WERI-Rb-1 (cell line): ENCODE results near the gene TENM3.

Experiments
- DNase-seq: peaks from one replicate; pipeline ENCODE4 v3.0.0-alpha.2; 2020
- H3K27ac ChIP-seq: fragments of 250-450 bp; sonication (Bioruptor Pico); 2 replicates; pipeline ENCODE4 v1.5.1; 2020; ENCODE audit warnings: mild to moderate bottlenecking, moderate library complexity
- H3K27me3 ChIP-seq: fragments of 250-450 bp; sonication (Bioruptor Pico); 2 replicates; pipeline ENCODE4 v1.5.1; 2021; ENCODE audit warnings: mild to moderate bottlenecking, low read depth, moderate library complexity; ENCODE audit not compliant: insufficient read depth, severe bottlenecking
- H3K36me3 ChIP-seq: fragments of 250-450 bp; sonication (Bioruptor Pico); 2 replicates; pipeline ENCODE4 v1.5.1; 2020; ENCODE audit warnings: mild to moderate bottlenecking, moderate library complexity
- H3K4me3 ChIP-seq: 2 replicates; pipeline ENCODE4 v1.5.1; 2011; ENCODE audit warnings: low read depth, mild to moderate bottlenecking, control low read depth, low read length
- H3K9me3 ChIP-seq: fragments of 250-450 bp; sonication (Bioruptor Pico); 2 replicates; pipeline ENCODE4 v1.5.1; 2021; ENCODE audit warnings: mild to moderate bottlenecking, moderate library complexity; ENCODE audit not compliant: severe bottlenecking
- CTCF ChIP-seq: IDR thresholded peaks from 2 replicates; pipeline ENCODE4 v1.5.1; 2011; ENCODE audit warnings: low read depth, mild to moderate bottlenecking, control low read depth, inconsistent platforms, low read length

TENM3 gene

GRCh38 chr4:182647646-182648300 is 404.6 kb downstream of the TENM3 start:
- TF ChIP-seq CTCF = 0 out of 2 replicates have a peak, but pooled peaks have one; percentile 3

GRCh38 chr4:182648766-182649165 is 405.6 kb downstream of the TENM3 start:
- Histone ChIP-seq H3K27me3 (no peaks in the 10 kb centered on the region), H3K4me3 (no peak overlapping the region), H3K9me3 (no peaks in the 10 kb centered on the region), H3K36me3 (no peaks in the 10 kb centered on the region), H3K27ac (no peak overlapping the region)
- no peak for TF ChIP-seq CTCF
- no peak for DNase-seq

More at GRCh38 chr4:182647646-182648300, 404.6 kb downstream of the TENM3 start:
- H3K27ac ChIP-seq = no peak overlapping the region
- no peaks in the 10 kb centered on the region for H3K9me3 ChIP-seq
- DNase-seq = no peak
- H3K27me3 ChIP-seq = no peaks in the 10 kb centered on the region
- H3K4me3 ChIP-seq = no peak overlapping the region
- no peaks in the 10 kb centered on the region for H3K36me3 ChIP-seq

GRCh38 chr4:182649698-182650477 is 406.7 kb downstream of the TENM3 start:
- Histone ChIP-seq H3K27me3 (no peaks in the 10 kb centered on the region), H3K4me3 (no peak overlapping the region), H3K36me3 (no peaks in the 10 kb centered on the region), H3K27ac (no peak overlapping the region), H3K9me3 (no peaks in the 10 kb centered on the region)
- no peak for DNase-seq
- TF ChIP-seq CTCF = no peak

GRCh38 chr4:182653596-182653995 is 410.4 kb downstream of the TENM3 start:
- no peaks in the 10 kb centered on the region for H3K36me3 ChIP-seq
- DNase-seq = no peak
- TF ChIP-seq CTCF = no peak
- no peaks in the 10 kb centered on the region for H3K9me3 ChIP-seq
- no peaks in the 10 kb centered on the region for H3K27me3 ChIP-seq
- no peak overlapping the region for H3K4me3 ChIP-seq
- H3K27ac ChIP-seq = no peak overlapping the region

GRCh38 chr4:182655340-182655739 is 412.1 kb downstream of the TENM3 start:
- no peak overlapping the region for H3K4me3 ChIP-seq
- H3K36me3 ChIP-seq = no peaks in the 10 kb centered on the region
- H3K27ac ChIP-seq = no peak overlapping the region
- H3K27me3 ChIP-seq = no peaks in the 10 kb centered on the region
- H3K9me3 ChIP-seq = no peaks in the 10 kb centered on the region
- DNase-seq = no peak
- no peak for TF ChIP-seq CTCF
